Osteoblast (primary cell): ENCODE results near the gene GPR89A. TPM values are rescaled to one million over a fixed set of nuclear protein-coding genes. Genes with fewer than 3 reads are reported as not detected.

ENCODE experiments used
- DNase-seq: peaks from one replicate; pipeline ENCODE4 v3.0.0; 2011; ENCODE audit warnings: low spot score, mixed read lengths; ENCODE audit not compliant: insufficient read length; ENCODE audit errors: missing footprints
- H2AFZ ChIP-seq: 2 replicates; pipeline ENCODE4 v1.6.0; 2011; ENCODE audit warnings: mild to moderate bottlenecking, low read length
- H3K27ac ChIP-seq: 2 replicates; pipeline ENCODE4 v1.5.1; 2011; ENCODE audit warnings: mild to moderate bottlenecking, low read depth, low read length, moderate library complexity
- H3K27me3 ChIP-seq: 2 replicates; pipeline ENCODE4 v1.6.0; 2012; ENCODE audit warnings: mild to moderate bottlenecking, control low read depth, inconsistent platforms, low read length, moderate library complexity; ENCODE audit not compliant: insufficient read depth
- H3K36me3 ChIP-seq: 2 replicates; pipeline ENCODE4 v1.5.1; 2011; ENCODE audit warnings: mild to moderate bottlenecking, low read length, control low read depth, moderate library complexity; ENCODE audit not compliant: insufficient read depth
- H3K4me1 ChIP-seq: 2 replicates; pipeline ENCODE4 v1.5.1; 2011; ENCODE audit warnings: mild to moderate bottlenecking, low read length, control low read depth, moderate library complexity; ENCODE audit not compliant: insufficient read depth
- H3K4me2 ChIP-seq: 2 replicates; pipeline ENCODE4 v1.6.0; 2011; ENCODE audit warnings: mild to moderate bottlenecking, low read length; ENCODE audit not compliant: insufficient read depth
- H3K4me3 ChIP-seq: fragments of 200-600 bp; sonication (generic); 3 replicates; pipeline ENCODE4 v1.5.1; 2012; ENCODE audit warnings: mild to moderate bottlenecking, low read length, inconsistent platforms; ENCODE audit not compliant: insufficient read depth
- H3K79me2 ChIP-seq: 2 replicates; pipeline ENCODE4 v1.6.0; 2012; ENCODE audit warnings: mild to moderate bottlenecking, low read length, control low read depth, inconsistent platforms; ENCODE audit not compliant: insufficient read depth
- H3K9me3 ChIP-seq: 2 replicates; pipeline ENCODE4 v1.5.1; 2011; ENCODE audit warnings: low read depth, low read length, control low read depth
- H4K20me1 ChIP-seq: 2 replicates; pipeline ENCODE4 v1.6.0; 2012; ENCODE audit warnings: mild to moderate bottlenecking, low read length, control low read depth; ENCODE audit not compliant: insufficient read depth
- CTCF ChIP-seq: IDR thresholded peaks from 2 replicates; pipeline ENCODE4 v1.5.1; 2011; ENCODE audit warnings: mild to moderate bottlenecking, low read depth, low read length, moderate library complexity; ENCODE audit errors: extremely low read depth
- total RNA-seq: library from RNA; depleted of rRNA; stranded (reverse); fragments of >200 nt; gene quantifications from 2 replicates; pipeline ENCODE4 v1.2.3, GENCODE V29; 2012

The GPR89A gene
- total RNA-seq, 1 donor = 33.7 TPM

- H3K4me2 ChIP-seq = no peak overlapping the region
- no peaks in the 10 kb centered on the region for H4K20me1 ChIP-seq
- peaks cover 14% of the 10 kb centered on the region for H3K4me1 ChIP-seq
- no peaks in the 10 kb centered on the region for H3K79me2 ChIP-seq
- no peaks in the 10 kb centered on the region for H3K9me3 ChIP-seq
- H3K36me3 ChIP-seq = no peaks in the 10 kb centered on the region
- H2AFZ ChIP-seq = no peak overlapping the region
- no peak overlapping the region for H3K4me3 ChIP-seq
- TF ChIP-seq CTCF = no peak
- no peak overlapping the region for H3K27ac ChIP-seq
- no peaks in the 10 kb centered on the region for H3K27me3 ChIP-seq
- DNase-seq = no peak
These were observed 85.1 kb downstream of the GPR89A start for GRCh38 chr1:145692785-145693443.

DNA sequence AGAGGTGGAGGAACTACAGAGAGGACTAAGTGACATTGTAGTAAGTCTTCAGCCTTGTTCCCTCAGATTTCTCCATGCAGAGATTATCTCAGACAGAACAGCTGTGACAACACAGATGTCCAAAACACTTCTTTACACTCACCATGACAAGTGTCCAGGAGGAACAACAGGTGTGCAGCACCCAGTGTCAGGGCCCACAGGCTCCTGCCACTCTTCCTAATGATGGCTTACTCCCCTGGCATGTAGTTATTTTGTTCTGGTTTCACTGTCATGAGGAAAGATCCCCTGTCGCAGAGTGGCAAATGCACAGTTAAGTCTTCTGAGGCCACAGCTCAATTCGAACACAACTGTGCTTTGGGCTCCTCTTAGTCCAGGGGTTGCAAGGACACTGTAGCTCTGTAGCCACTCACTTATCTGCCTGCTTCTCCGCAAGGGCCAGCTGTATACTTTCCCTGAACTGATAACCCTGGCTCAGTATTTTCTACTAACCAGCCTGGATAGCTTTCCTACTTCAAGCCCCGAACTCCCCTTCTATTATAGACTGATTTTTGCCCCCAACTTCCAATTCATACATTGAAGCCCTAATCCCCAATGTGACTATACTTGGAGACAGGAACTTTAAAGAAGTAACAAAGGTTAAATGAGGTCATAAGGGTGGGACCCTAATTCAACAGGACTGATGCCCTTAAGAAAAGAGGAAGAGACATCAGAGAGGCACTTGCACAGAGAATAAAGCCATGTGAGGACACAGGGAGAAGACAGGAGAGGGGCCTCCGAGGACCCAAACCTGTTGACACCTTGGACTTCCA is 88.2 kb downstream of the GPR89A start:
- Histone ChIP-seq H3K4me2 (no peak overlapping the region), H3K4me1 (peaks cover 5% of the 10 kb centered on the region), H3K36me3 (no peaks in the 10 kb centered on the region), H3K4me3 (no peak overlapping the region), H3K79me2 (no peaks in the 10 kb centered on the region), H4K20me1 (no peaks in the 10 kb centered on the region), H3K27me3 (no peaks in the 10 kb centered on the region), H3K27ac (no peak overlapping the region), H3K9me3 (no peaks in the 10 kb centered on the region), H2AFZ (no peak overlapping the region)
- DNase-seq = no peak
- TF ChIP-seq CTCF = no peak

- H2AFZ ChIP-seq = no peak overlapping the region
- H3K4me1 ChIP-seq = no peaks in the 10 kb centered on the region
- H3K9me3 ChIP-seq = no peaks in the 10 kb centered on the region
- TF ChIP-seq CTCF = no peak
- no peaks in the 10 kb centered on the region for H3K79me2 ChIP-seq
- H3K27ac ChIP-seq = no peak overlapping the region
- no peak overlapping the region for H3K4me3 ChIP-seq
- H3K27me3 ChIP-seq = no peaks in the 10 kb centered on the region
- no peaks in the 10 kb centered on the region for H4K20me1 ChIP-seq
- DNase-seq = no peak
- H3K36me3 ChIP-seq = no peaks in the 10 kb centered on the region
- H3K4me2 ChIP-seq = no peak overlapping the region
These were observed 88.8 kb downstream of the GPR89A start for GRCh38 chr1:145696630-145696960.

GRCh38 chr1:145701306-145701862 is 93.6 kb downstream of the GPR89A start:
- H3K36me3 ChIP-seq = no peaks in the 10 kb centered on the region
- no peak for DNase-seq
- H2AFZ ChIP-seq = no peak overlapping the region

More at GRCh38 chr1:145701306-145701862, 93.6 kb downstream of the GPR89A start:
- no peak for TF ChIP-seq CTCF
- Histone ChIP-seq H3K27ac (no peak overlapping the region), H3K4me2 (no peak overlapping the region), H3K4me1 (peaks cover 4% of the 10 kb centered on the region), H3K9me3 (no peaks in the 10 kb centered on the region), H3K4me3 (no peak overlapping the region), H4K20me1 (no peaks in the 10 kb centered on the region), H3K79me2 (no peaks in the 10 kb centered on the region), H3K27me3 (no peaks in the 10 kb centered on the region)
